HG03066 (cell line): Measurements from ENCODE around the gene LRRN1.

Source experiments
- ATAC-seq: cut with Tn5 transposase; IDR thresholded peaks from one replicate; pipeline ENCODE4 v1.9.1; 2021; ENCODE audit warnings: low read depth; ENCODE audit not compliant: unreplicated experiment

Gene LRRN1

GRCh38 chr3:3799173-3800079 lies at the start of gene LRRN1:
Gene LRRN1 (plus strand): TSS chr3:3799431. CDS start chr3:3844642, 45,211 bp downstream.
- ATAC-seq, result no peak

DNA sequence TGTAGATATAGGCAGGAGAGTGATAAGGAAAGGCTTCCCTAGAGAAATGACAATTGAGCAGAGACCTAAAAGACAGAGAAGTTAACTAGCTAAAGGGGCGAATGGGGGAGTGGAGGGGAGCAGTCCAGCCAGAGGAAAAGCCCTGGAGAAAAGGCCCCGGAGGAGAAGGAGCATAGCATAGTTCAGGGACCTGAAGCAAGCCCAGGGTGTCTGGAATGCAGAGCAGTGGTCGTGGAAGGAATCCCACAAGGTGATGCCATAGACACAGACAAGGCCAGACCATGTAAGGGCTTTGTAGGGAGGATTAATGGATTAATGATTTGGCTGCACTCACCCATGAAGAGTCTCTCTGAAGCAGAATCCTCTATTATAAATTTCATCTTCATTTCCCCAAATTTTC lies 45.8 kb upstream of the LRRN1 start:
- ATAC-seq, result no peak

GRCh38 chr3:3765661-3766060 lies 33.6 kb upstream of the LRRN1 start:
- ATAC-seq, result no peak

DNA sequence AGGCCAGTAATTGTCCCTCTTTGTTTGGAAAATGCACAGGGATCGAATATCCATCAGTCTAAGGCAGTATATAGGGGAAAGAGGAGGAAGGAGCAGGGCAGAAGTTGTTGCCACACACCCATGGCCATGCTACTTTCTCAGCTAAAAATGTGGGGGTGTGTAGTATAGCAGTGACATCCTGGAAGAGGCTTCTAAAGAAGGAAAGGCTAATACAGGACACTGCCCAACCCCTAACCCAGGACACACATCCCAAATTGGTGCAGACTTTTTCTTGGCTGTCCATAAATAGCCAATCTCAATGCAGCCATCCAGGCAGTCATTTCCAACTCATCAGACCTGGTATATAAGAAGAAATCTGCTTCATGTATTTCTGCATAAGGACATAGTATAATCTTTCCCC lies 33.1 kb upstream of the LRRN1 start:
- ATAC-seq, result no peak

DNA sequence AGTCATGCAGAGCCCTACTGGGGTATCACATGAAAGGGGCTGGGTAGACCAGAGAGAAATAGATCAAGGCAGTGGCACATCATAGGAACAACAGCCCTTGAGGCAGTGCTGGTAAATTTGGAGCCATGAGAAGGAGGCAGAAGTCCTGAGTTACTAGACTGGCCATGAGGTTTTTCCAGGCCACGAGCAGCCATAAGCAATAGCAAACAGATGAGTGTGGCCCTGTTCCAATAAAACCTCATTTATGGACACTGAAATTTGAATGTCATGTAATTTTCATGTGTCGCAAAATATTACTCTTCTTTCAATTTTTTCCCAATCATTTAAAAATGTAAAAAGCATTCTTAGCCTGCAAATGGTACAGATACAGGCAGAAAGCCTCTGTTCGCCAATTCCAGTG lies 28.1 kb upstream of the LRRN1 start:
- ATAC-seq, result no peak

DNA sequence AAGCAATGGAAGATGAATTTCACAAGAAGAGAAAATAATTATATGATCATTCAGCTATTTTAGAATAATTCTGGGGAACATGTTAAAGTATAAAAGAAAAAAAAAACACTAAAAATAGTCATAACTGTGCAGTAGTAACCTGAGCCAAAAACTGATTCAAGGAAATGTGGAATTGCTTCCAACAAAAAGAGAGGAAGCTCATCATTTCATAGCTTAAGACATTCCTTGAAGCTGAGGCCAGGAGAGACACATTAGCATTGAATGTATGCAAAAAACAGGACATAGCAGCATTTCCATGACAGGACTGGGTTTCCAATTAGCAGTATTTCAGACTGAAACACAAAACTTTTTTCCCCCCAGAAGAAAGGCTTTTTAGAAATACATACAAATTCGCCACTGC lies 27.7 kb upstream of the LRRN1 start:
- no peak for ATAC-seq

DNA sequence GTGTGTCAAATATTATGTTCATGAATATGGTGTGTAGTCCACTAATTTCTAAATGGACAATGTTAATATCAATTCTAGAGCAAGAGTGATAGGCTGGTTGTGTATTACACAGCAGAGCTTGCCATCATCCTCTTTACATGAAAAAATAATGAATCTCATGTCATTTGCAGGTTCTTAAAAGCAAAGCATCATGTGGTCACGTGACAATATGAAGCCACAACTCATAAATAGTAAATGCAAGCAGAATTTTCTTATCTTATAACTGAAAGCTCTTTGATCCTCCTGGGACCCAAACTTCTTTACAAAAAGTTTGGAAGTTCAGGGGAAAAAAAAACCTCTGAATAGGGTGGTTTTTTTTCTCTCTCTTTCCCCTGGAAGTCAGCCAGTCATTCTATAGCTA lies 26.9 kb upstream of the LRRN1 start:
- ATAC-seq, result no peak

GRCh38 chr3:3772920-3773319 lies 26.3 kb upstream of the LRRN1 start:
- ATAC-seq, result no peak

DNA sequence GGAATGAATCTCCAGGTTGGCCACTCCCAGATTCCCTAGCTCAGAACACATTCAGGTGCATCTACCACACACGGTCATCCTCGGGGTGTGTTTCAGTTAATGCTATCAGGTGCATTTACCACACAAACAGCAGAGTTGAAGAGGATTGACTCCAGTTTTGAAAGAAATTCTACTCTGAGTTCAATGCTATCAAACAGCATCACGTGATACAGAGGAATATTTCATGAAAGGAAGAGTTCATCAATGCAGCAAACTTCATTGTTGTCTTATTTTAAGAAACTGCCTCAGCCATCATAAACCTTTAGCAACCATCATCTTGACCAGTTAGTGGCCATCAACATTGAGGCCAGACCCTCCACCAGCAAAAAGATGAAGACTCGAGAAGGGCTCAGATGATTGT lies 22.6 kb upstream of the LRRN1 start:
- ATAC-seq, result no peak

DNA sequence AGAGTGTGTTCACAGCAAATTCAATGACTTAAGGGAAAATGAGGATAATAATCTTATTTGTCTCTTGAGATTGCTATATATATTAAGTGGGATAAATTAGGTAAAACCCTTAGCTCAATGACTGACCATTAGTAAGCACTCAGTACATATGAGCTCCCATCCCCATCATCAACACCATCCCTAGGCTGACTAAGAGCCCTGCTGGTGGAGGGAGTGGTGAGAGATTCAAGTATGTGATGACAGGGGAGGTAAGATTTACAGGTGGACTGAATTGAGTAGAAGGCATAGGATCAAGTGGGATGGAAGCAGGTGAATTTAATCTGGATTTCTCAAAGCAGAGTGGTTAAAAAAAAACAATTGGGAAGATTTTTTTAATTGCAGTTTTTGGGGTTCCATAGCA lies 21.0 kb upstream of the LRRN1 start:
- no peak for ATAC-seq

GRCh38 chr3:3778641-3779270 lies 20.5 kb upstream of the LRRN1 start:
- no peak for ATAC-seq

DNA sequence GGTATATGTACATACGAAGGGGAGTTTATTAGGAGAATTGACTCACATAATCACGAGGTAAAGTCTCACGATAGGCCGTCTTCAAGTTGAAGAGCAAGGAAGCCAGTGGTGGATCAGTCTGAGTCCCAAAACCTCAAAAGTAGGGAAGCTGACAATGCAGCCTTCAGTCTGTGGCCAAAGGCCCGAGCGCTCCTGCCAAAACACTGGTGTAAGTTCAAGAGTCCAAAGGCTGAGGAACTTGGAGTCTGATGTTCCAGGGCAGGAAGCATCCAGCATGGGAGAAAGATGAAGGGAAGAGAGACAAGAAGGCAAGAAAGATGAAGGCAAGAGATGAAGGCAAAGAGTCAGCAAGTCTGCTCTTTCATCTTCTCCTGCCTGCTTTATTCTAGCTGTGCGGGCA lies 16.8 kb upstream of the LRRN1 start:
- no peak for ATAC-seq

DNA sequence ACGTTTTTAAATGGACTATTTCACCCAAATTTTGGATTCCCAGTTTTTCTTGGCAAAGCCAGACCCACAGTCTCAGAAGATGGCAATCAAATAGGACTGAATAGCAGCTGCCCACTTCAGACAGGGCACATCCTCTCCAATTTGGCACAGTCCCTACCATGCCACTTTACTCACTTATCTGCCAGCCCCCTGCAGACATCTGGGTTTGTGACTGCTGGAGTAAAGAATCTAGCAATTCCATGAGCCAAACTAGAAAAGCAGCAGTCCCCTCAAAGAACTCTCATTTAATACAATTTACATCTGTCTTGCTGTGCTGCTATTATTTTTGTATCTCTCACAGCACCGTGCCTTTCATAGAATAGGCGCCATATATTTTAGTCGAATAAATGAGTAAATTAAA lies 16.0 kb upstream of the LRRN1 start:
- ATAC-seq, result no peak

DNA sequence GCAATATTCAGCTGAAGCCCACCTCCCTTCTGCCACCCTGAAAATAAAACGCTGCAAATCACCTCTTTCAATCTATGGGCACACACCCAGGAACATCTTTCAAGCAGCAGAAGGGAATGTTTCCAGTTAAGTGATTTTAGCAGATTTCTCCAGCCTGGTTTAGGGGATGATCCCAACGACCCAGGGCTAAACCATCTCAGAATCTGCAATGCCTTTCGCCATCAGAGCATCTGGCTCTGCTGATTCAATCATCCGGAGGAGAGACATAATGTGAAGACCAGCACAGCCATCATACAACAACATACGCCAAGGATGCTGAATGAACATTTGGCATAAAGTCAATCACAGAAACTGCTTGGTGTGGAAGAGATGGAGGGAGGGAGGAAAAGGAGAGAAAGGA lies 15.5 kb upstream of the LRRN1 start:
- ATAC-seq, result no peak

DNA sequence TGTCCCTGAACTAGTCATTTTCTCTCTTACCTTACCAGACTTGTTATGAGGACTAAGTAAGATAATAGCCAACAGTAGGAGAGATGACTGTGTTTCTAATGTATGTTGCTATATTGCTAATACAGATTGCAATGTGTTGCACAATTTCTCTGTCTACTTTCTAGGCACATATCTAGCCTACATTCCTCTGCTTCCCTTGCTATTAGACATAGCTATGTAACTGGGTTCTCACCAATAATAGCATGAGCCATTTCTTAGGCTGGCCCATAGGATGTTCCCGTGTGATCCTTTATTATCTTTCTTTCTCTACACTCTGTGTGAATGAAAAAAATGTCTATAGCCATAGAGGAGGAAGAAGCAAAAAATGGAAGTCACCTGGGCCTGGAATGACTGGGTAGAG lies 6.8 kb upstream of the LRRN1 start:
- no peak for ATAC-seq

DNA sequence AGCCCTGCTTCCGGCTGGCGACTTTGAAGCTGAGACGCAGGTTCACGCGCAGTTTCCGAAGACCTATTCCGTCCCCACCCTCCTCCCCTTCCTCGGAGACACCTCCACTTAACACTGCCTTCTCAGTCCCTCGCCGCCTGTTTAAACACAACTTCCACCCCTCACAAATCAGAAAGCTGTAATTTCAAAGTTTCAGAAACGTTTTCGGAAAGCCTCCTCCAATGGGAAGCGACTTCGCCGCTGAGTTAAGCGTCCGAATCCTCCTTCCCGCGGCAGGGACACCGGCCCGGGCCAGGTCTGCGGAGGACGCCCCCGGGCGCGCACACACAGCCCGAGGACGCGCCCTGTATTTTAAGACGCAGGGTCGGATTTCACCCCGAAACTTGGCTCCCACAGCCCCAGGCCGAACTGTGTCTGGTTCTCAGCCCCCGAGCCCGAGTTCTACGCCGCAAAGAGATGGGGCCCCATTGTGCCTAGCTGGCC lies 559 bp upstream of the LRRN1 start:
- ATAC-seq, result no peak

GRCh38 chr3:3800080-3800455 lies 837 bp downstream of the LRRN1 start:
- no peak for ATAC-seq

GRCh38 chr3:3800685-3801493 lies 1.7 kb downstream of the LRRN1 start:
- no peak for ATAC-seq

- no peak for ATAC-seq
Measured at GRCh38 chr3:3801494-3801841, 2.2 kb downstream of the LRRN1 start.

DNA sequence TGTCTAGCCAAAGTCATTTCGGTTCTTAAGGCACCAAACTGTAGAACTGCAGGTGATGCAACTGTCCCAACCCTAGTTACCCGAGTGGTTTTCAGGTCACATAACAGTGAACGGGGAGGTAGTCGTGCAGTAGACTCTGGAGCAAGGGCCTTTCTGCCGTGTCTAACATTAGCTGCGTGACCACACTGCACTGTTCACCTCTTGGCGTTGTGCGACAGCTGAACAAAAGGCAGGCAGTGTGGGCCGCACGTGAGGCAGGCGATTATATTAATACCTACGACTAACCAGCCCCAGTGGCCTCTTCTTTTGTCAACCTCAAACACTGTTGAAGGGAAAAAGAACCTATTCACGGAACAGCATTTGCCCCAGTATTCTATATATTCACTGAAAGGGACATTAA lies 2.8 kb downstream of the LRRN1 start:
- ATAC-seq, result no peak

- ATAC-seq, result no peak
Measured at GRCh38 chr3:3804560-3804959, 5.3 kb downstream of the LRRN1 start.
